ENCODE results near the gene SP2.
A peak's percentile ranks its signal among the peaks of the same experiment; 100 is the strongest.

The SP2 gene

GRCh38 chr17:47889734-47890529 lies 6.1 kb upstream of the SP2 start:
- peak; percentile 81 to 91 for DNase-seq (ENCODE audit: low read depth in 2 of 2)

GRCh38 chr17:47891545-47892088 lies 4.4 kb upstream of the SP2 start:
- no peak for DNase-seq (ENCODE audit: low read depth in 2 of 2)

GRCh38 chr17:47894498-47895346 lies 1.3 kb upstream of the SP2 start:
- DNase-seq (ENCODE audit: low read depth in 2 of 2): no peak

GRCh38 chr17:47895347-47895855 lies 635 bp upstream of the SP2 start:
- DNase-seq (ENCODE audit: low read depth in 2 of 2): peak; percentile 6 to 10

- no peak for DNase-seq (ENCODE audit: low read depth in 2 of 2)
Observed at GRCh38 chr17:47896672-47897490, 845 bp downstream of the SP2 start.

GRCh38 chr17:47897561-47897960 lies 1.5 kb downstream of the SP2 start:
- no peak for DNase-seq (ENCODE audit: low read depth in 2 of 2)

GRCh38 chr17:47898241-47898640 lies 2.2 kb downstream of the SP2 start:
- DNase-seq (ENCODE audit: low read depth in 2 of 2): no peak

- no peak for DNase-seq (ENCODE audit: low read depth in 2 of 2)
Observed at GRCh38 chr17:47899643-47900042, 3.6 kb downstream of the SP2 start.

- DNase-seq (ENCODE audit: low read depth in 2 of 2): no peak
Observed at GRCh38 chr17:47901423-47901822, 5.4 kb downstream of the SP2 start.

GRCh38 chr17:47902039-47902744 lies 6.2 kb downstream of the SP2 start:
- no peak for DNase-seq (ENCODE audit: low read depth in 2 of 2)

GRCh38 chr17:47905221-47905733 lies 9.2 kb downstream of the SP2 start:
- DNase-seq (ENCODE audit: low read depth in 2 of 2): no peak

- no peak for DNase-seq (ENCODE audit: low read depth in 2 of 2)
Observed at GRCh38 chr17:47906443-47906842, 10.4 kb downstream of the SP2 start.

- DNase-seq (ENCODE audit: low read depth in 2 of 2): no peak
Observed at GRCh38 chr17:47907932-47908562, 12.0 kb downstream of the SP2 start.

GRCh38 chr17:47913050-47913449 lies 17.0 kb downstream of the SP2 start:
- no peak for DNase-seq (ENCODE audit: low read depth in 2 of 2)

- DNase-seq (ENCODE audit: low read depth in 2 of 2): no peak
Observed at GRCh38 chr17:47914306-47914948, 18.4 kb downstream of the SP2 start.

GRCh38 chr17:47915776-47916398 lies 19.9 kb downstream of the SP2 start:
- DNase-seq (ENCODE audit: low read depth in 2 of 2): no peak

GRCh38 chr17:47916489-47917208 lies 20.6 kb downstream of the SP2 start:
- no peak for DNase-seq (ENCODE audit: low read depth in 2 of 2)

GRCh38 chr17:47917581-47917980 lies 21.5 kb downstream of the SP2 start:
- DNase-seq (ENCODE audit: low read depth in 2 of 2): no peak

- no peak for DNase-seq (ENCODE audit: low read depth in 2 of 2)
Observed at GRCh38 chr17:47918006-47918405, 22.0 kb downstream of the SP2 start.

Data from stimulated activated CD4-positive, alpha-beta T cell treated with anti-CD3 and anti-CD28 coated beads, Interleukin-12 subunit alpha, Interleukin-12 subunit beta, amount 100 ng/mL, for 24 hours (primary cell).